Measurements from ENCODE around the gene TMEM130.

DNA sequence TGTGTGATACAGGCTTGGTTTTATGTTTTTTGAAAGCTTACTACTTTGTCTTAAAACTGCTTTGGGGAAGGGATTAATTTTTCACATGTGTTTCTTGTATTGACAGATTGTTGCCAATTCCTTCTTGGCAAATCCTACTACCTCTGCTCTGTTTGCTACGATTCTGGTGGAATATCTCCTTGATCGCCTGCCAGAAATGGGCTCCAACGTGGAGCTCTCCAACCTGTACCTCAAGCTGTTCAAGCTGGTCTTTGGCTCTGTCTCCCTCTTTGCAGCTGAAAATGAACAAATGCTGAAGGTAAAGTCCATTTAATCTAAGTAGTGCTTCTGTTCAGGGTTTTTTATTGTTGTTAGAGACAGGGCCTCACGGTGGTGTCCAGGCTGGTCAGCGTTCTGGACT, 42.1 kb upstream of the TMEM130 start:
- TF ChIP-seq POLR2A (IDR thresholded peaks at IDR 0.05) (no peak), EP300 (IDR thresholded peaks at IDR 0.05) (no peak), POLR2AphosphoS5 (IDR thresholded peaks at IDR 0.05) (no peak)
- TF ChIP-seq, protein P1, sequence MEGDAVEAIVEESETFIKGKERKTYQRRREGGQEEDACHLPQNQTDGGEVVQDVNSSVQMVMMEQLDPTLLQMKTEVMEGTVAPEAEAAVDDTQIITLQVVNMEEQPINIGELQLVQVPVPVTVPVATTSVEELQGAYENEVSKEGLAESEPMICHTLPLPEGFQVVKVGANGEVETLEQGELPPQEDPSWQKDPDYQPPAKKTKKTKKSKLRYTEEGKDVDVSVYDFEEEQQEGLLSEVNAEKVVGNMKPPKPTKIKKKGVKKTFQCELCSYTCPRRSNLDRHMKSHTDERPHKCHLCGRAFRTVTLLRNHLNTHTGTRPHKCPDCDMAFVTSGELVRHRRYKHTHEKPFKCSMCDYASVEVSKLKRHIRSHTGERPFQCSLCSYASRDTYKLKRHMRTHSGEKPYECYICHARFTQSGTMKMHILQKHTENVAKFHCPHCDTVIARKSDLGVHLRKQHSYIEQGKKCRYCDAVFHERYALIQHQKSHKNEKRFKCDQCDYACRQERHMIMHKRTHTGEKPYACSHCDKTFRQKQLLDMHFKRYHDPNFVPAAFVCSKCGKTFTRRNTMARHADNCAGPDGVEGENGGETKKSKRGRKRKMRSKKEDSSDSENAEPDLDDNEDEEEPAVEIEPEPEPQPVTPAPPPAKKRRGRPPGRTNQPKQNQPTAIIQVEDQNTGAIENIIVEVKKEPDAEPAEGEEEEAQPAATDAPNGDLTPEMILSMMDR (IDR thresholded peaks at IDR 0.05): no peak

Measured in upper lobe of left lung (tissue), 4 donors.